Anterior cingulate cortex (tissue), 58 donors: ENCODE results near the gene SMIM13.

Source experiments
- DNase-seq, 58 donors: peaks; one replicate each; lab custom pipeline; 2025; lab: John Stamatoyannopoulos, UW

Gene SMIM13

DNA sequence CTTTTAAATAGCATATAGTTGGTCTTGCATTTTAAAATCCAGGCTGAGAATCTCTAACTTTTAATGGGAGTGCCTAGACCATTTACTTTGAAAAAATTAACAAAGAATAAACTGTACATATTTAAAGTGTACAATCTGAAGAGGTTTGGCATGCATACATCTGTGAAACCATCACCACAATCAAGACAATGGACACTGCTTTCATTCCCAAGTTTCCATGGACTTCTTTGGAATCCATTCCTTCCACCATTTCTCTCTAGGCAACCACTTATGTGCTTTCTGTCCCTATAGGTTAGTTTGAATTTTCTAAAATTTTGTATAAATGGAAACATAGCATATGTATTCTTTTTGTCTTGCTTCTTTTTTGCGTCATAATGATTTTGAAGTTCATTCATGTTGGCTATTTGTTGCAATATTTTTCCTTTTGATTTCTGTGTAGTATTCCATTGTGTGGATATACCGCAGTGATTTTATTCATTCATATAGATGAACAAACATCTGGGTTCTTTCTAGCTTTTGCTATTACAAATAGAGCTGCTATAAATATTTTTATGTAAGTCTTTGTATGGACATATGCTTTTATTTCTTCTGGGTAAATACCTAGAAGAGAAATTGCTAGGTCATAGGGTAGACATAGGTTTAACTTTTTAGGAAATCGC is 88.0 kb downstream of the SMIM13 start:
- no peak for DNase-seq

- no peak for DNase-seq
Observed at GRCh38 chr6:11183761-11184362, 90.2 kb downstream of the SMIM13 start.

GRCh38 chr6:11185204-11185842 is 91.7 kb downstream of the SMIM13 start:
- DNase-seq: no peak

GRCh38 chr6:11187301-11187700 is 93.7 kb downstream of the SMIM13 start:
- no peak for DNase-seq
